NT2/D1 (cell line): ENCODE data around the gene PPM1F.

Experiments used
- SUZ12 ChIP-seq: IDR thresholded peaks from 2 replicates; pipeline ENCODE4 v1.6.1; 2011; ENCODE audit not compliant: insufficient read length, insufficient read depth; ENCODE audit errors: extremely low read depth
- YY1 ChIP-seq: IDR thresholded peaks from 2 replicates; pipeline ENCODE4 v1.6.1; 2011; ENCODE audit not compliant: insufficient read length, insufficient read depth
- ZNF274 ChIP-seq: IDR thresholded peaks from 2 replicates; pipeline ENCODE4 v1.6.1; 2011; ENCODE audit warnings: mild to moderate bottlenecking, low read depth, low read length

DNA sequence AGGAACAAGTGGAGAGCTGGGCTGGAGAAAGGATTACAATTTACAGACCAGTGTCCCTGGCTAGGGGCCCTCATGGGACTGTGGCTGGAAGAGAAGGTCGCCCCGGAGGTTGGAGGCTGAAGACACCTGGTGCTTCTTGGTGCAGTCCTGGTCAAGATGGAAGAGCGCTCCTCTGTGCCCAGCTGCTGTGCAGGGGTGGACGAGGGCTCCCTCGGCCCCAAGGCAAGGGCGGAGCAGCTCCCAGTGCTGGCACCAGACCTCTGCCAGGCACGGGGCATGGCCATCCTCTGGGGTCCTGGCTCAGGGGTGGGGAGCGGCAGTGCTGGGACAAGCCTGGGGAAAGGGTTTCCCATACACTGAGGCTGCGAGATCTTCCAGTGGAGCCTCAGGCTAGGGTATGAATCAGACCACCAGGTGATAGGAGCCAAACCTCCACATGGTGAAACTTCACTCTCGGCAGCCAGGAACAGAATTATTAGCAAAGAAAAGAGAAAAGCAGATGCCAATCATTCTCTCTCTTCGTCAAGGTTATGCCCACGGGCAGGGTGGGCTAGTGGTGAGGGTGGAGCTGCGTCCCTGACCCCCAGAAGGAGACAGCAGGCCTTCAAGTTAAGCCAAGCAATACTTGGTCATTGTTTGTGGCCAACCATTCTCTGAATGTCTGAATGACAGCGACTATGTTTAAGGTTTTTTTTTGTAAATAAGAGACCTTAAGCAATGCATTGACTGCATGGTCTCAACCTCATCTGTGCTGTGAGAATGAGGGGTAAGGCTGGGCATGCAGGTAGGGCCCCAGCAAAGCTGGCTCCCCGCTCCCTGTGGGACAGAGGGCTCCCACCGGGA, 32.1 kb downstream of the PPM1F start:
- TF ChIP-seq SUZ12 (no peak), ZNF274 (no peak), YY1 (no peak)
